Activated CD4-positive, alpha-beta T cell treated with anti-CD3 and anti-CD28 coated beads for 4 hours (primary cell): Measurements from ENCODE around the gene BBS10.
"Not testable (repeated sequence)": the region's sequence is repeated elsewhere in the genome, so short reads cannot be mapped to it uniquely, and the experiment has no call there.

ENCODE experiments used
- DNase-seq, 2 donors: peaks; one replicate each; pipeline ENCODE4 v3.0.0-alpha.2; 2020

The BBS10 gene

DNA sequence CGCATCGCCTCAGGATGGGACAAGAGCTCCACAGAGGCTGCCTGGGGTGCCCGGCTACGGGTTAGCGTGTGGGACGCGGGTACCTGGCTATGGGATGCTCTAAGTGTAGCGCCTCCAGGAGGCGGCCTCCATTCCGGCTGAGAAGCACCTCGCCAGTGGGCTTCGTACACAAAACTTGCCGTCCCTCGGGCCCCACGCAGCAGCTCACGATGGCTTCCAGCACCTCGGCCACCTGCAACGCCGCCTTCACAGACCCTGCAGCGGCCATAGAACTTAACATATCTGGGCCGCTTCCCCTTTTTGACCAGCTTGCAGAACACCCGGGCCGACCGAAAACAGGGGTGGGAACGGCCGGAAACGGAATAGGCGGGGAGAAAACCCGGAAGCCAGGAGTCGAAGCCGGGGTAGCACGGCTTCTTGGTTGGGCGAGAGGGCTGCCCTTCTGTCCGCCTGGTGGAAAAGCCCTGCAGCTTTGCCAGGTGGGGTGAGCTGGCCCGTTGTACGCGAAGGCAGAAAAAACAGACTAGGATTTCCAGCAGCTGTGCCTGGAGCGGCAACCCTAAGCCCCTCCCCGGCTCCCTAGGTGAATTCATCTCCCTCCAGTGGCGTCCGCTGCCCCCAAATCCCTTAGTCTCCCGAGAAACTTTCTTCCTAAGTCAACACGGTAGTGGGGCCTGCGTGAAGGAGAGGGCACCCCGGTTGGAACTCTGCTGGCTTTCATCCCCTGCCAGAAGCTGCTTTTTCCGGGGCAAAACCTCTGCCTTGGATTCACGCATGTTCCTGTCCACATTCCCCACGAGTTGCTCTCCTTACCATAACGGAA is at the start of gene BBS10:
BBS10 (minus strand) TSS at position 337 of the 823 bp plus-strand sequence; CDS start at position 280, 57 bp downstream.
- DNase-seq = peak; percentile 77 to 81

DNA sequence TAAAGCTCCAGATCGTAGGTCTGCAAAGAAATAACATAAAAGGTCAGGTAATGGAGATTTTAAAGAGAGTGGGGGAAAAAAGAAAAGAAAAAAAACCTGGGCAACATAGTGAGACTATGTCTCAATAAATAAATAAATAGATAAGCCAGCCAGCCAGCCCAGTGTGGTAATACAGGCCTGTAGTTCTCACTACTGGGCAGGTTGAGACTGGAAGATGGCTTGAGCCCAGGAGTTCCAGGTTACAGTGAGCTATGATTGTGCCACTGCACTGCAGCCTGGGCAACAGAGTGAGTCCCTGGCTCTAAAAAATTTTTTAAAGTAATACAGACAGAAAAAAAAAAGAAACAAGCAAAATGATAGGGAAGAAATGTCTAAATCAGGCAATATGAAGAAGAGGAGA is 43.2 kb upstream of the BBS10 start:
- DNase-seq = no peak

- DNase-seq = no peak
These were observed 39.4 kb upstream of the BBS10 start for GRCh38 chr12:76387614-76388013.

- no peak for DNase-seq
These were observed 36.3 kb upstream of the BBS10 start for GRCh38 chr12:76384560-76384959.

DNA sequence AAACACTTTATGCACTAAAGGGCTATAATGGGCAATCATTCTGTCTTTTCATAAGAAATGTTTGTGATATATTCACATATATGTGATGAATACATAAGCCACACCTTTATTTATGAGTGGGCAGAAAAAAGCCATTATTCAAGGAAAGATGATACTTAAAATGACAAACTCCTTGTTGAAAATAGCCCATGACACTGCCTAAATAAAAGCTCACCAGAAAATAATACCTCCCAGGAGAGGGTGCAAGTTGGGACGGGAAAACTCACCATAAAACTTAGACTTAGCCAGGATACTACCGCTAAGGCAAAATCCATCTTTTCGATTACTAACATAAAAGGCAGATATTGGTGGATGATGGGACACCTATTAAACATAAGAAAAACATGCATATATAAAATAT is 35.8 kb upstream of the BBS10 start:
- no peak for DNase-seq

- DNase-seq = no peak
These were observed 31.0 kb upstream of the BBS10 start for GRCh38 chr12:76379261-76379660.

DNA sequence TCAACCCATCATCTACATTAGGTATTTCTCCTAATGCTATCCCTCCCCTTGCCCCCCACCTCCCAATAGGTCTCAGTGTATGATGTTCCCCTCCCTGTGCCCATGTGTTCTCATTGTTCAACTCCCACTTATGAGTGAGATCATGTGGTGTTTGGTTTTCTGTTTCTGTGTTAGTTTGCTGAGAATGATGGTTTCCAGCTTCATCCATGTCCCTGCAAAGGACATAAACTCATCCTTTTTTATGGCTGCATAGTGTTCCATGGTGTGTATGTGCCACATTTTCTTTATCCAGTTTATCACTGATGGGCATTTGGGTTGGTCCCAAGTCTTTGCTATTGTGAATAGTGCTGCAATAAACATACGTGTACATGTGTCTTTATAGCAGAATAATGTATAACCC is 28.7 kb upstream of the BBS10 start:
- not testable (repeated sequence) for DNase-seq

GRCh38 chr12:76375939-76376338 is 27.7 kb upstream of the BBS10 start:
- DNase-seq = no peak

GRCh38 chr12:76375470-76375869 is 27.3 kb upstream of the BBS10 start:
- no peak for DNase-seq

DNA sequence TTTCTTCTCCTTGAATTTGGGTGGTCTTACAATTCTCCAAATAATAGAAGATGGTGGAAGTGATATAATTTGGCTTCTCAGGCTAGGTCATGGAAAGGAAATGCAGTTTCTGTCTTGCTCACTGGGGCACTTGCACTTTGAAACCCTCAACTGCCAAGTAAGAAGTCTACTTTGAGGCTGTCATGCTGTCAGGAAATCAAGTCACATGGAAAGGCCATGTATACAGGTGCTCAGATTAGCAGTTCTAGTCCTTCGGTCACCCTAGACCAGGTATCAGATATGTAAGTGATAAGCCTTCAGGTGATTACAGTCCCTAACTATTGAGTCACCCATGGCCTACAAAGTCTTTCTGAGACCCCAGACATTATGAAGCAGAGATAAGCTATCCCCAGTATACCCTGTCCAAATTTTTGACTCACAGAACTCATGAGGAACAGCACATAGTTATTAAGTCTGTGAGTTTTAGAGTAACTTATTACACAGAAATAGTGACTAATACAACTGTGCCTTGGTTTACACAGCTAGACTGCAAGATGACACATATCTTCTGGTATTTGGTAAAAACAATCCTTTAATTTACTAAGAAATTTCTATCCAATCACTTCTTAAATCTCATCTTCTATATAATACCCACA is 26.3 kb upstream of the BBS10 start:
- no peak for DNase-seq

- no peak for DNase-seq
These were observed 20.0 kb upstream of the BBS10 start for GRCh38 chr12:76368230-76368629.

- DNase-seq = no peak
These were observed 17.9 kb upstream of the BBS10 start for GRCh38 chr12:76366163-76366562.

DNA sequence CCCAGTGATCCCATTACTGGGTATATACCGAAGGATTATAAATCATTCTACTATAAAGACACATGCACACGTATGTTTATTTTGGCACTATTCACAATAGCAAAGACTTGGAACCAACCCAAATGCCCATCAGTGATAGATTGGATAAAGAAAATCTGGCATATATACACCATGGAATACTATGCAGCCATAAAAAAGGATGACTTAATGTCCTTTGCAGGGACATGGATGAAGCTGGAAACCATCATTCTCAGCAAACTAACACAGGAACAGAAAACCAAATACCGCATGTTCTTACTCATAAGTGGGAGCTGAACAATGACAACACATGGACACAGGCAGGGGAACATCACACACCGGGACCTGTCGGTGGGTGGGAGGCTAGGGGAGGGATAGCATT is 15.9 kb upstream of the BBS10 start:
- DNase-seq = not testable (repeated sequence)

DNA sequence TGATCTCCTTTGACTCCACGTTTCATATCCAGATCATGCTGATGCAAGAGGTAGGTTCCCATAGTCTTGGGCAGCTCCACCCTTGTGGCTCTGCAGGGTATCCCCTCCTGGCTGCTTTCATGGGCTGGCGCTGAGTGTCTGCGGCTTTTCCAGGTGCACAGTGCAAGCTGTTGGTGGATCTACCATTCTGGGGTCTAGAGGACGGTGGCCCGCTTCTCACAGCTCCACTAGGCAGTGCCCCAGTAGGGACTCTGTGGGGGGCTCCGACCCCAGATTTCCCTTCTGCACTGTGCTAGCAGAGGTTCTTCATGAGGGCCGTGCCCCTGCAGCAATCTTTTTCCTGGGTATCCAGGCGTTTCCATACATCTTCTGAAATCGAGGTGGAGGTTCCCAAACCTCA is 12.1 kb upstream of the BBS10 start:
- no peak for DNase-seq

DNA sequence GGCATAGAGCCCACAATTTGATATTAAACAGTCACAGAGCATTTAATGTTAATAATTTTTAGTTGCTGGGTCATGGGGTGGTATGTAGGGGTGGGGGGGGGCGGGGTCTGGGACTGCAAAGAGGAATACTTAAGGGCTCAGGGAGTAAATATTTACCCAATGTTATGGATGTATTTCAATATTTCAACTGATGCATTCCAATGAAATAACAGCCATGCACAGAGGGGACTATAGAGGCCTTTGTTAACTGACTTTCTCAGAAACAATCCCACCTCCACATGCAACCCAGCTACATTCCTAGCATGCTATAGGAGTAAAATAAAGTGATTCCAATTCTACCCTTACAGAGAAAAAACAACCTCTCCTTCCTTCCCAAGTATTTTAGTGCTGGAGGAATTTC is 7.9 kb upstream of the BBS10 start:
- DNase-seq = no peak

DNA sequence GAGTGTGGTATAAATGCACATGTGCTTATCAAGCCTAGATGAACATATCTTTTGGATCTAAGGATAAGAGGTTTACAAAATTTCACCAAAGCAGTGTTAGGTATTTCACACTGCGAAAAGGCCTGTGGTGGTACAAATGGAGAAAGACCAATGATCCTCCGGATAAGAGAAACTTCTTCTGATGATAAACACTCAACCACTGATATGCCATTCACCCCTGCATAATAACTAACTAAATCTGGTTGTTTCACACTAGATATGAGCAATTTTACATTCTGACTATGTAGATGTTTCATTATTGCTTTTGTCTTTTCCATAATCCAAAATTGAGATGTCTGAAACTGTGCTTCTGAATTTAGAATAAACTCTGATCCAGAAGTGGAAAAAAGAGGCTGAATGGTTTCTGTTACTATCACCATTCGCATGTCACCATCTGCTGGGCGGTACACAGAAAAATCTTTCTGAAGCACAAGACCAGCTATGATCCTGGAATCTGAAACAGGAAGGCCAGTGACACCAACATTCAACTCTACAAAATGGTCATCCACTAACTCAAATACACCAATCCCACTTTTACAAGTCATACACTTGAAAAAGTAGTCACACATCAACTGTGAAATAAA is 1.3 kb downstream of the BBS10 start:
- DNase-seq = no peak

DNA sequence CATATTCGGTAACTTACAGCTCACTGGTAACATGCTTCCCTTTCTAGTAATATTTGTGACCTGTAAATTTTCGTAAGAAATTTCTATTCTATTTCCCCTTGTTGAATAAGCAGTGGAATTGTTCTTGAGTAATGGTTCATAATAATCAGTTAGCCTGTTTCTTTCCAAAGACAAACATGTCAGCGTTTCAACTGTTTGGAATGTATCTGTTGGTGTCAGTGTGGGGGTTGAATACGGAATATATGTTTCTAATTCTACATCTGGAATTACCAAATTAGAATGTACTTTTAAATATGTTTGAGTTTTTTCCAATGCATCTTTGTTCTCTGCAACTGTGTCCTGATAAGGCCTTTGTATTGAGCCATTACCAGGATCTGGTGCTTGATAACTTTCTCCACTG is 2.0 kb downstream of the BBS10 start:
- no peak for DNase-seq

GRCh38 chr12:76345569-76345968 is 2.6 kb downstream of the BBS10 start:
- no peak for DNase-seq

DNA sequence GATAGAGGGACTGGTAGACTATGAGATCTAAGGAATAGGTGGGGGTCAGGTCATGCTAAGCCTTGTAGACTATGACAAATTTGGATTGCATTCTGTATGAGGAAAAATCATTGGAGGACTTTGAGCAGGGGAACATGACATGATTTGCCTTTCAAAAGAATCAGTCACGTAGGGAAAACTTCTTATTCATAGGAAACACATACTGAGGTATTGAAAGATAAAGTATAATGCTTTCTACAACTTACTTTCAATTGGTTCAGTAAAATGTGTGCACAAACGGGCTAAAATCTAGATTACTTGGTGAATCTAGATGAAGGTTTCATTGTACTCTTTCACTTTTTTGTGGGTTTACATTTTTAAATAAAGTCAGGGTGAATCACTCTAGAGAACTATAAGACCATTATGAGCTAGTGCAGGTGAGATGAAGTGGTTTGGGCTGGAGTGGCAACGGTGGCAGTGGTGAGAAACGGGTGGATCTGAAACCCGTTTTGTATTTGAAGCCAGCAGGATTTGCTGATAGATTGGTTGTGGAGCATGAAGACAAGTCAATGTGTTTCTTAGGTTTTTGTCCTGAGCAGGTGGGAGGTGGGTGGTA is 6.7 kb downstream of the BBS10 start:
- no peak for DNase-seq

GRCh38 chr12:76340680-76341435 is 7.4 kb downstream of the BBS10 start:
- DNase-seq = no peak

GRCh38 chr12:76337583-76337982 is 10.6 kb downstream of the BBS10 start:
- DNase-seq = no peak

DNA sequence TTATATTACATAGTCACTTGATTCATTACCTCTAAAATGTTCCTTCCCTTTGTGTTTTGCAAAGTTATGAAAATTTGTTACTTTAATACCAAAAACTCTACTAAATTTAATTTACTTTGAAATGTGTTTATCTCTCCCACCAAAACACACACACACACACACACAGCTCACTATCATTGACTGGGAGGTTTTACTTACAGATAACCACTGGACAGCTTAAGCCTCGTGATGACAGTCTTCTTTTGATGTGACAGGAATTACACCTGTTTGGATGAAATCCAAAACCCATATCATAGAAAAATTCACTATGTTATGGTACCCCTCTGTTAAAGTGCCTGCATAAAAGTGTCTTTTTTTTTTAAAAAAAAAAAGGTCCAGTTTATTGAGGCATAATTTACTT is 15.6 kb downstream of the BBS10 start:
- no peak for DNase-seq

GRCh38 chr12:76329606-76330005 is 18.6 kb downstream of the BBS10 start:
- DNase-seq = no peak
